Measurements from ENCODE around the gene OR2Y1. TPM values are rescaled to one million over a fixed set of nuclear protein-coding genes. Genes with fewer than 3 reads are reported as not detected.
"Not testable (repeated sequence)": the region's sequence is repeated elsewhere in the genome, so short reads cannot be mapped to it uniquely, and the experiment has no call there.

OR2Y1 gene
- total RNA-seq, 4 donors from 2014 or later, result not detected

GRCh38 chr5:180785121-180785781 lies 45.4 kb upstream of the OR2Y1 start:
- H3K36me3 ChIP-seq, result peaks cover 20% of the 10 kb centered on the region
- no peaks in the 10 kb centered on the region for H3K27me3 ChIP-seq
- H3K27ac ChIP-seq, result peak overlapping the region; percentile 85
- peaks cover 33% of the 10 kb centered on the region for H3K4me1 ChIP-seq
- WGBS, result 66% methylated on average over 12 of the region's 15 CpGs
- no peak for DNase-seq (ENCODE audit: low spot score in 2 of 2)
- H3K4me3 ChIP-seq, result no peak overlapping the region
- no peaks in the 10 kb centered on the region for H3K9me3 ChIP-seq
- TF ChIP-seq POLR2A (IDR thresholded peaks at IDR 0.05), result peak in 1 of 2 donors; percentile 29
- TF ChIP-seq POLR2AphosphoS5 (IDR thresholded peaks at IDR 0.05), result no peak

- H3K4me1 ChIP-seq, result peaks cover 33% of the 10 kb centered on the region
- no peak overlapping the region for H3K4me3 ChIP-seq
- no peaks in the 10 kb centered on the region for H3K27me3 ChIP-seq
- H3K27ac ChIP-seq, result peak overlapping the region; percentile 85
- no peaks in the 10 kb centered on the region for H3K9me3 ChIP-seq
- TF ChIP-seq POLR2A (IDR thresholded peaks at IDR 0.05) (no peak), CTCF (IDR thresholded peaks at IDR 0.05) (peak; percentile 53 to 73)
- 29% methylated on average over 13 of the region's 13 CpGs for WGBS
- DNase-seq (ENCODE audit: low spot score in 2 of 2), result no peak
- peaks cover 13% of the 10 kb centered on the region for H3K36me3 ChIP-seq
Measured at GRCh38 chr5:180784497-180785097, 44.7 kb upstream of the OR2Y1 start.

- no peak for DNase-seq (ENCODE audit: low spot score in 2 of 2)
- Histone ChIP-seq H3K4me3 (no peak overlapping the region), H3K27ac (no peak overlapping the region), H3K36me3 (peaks cover 6% of the 10 kb centered on the region), H3K4me1 (peaks cover 33% of the 10 kb centered on the region), H3K9me3 (no peaks in the 10 kb centered on the region), H3K27me3 (no peaks in the 10 kb centered on the region)
- 63% methylated on average over 12 of the region's 12 CpGs for WGBS
- TF ChIP-seq CTCF (IDR thresholded peaks at IDR 0.05), result no peak
- no peak for TF ChIP-seq POLR2AphosphoS5 (IDR thresholded peaks at IDR 0.05)
Measured at GRCh38 chr5:180783340-180784052, 43.6 kb upstream of the OR2Y1 start.

- DNase-seq (ENCODE audit: low spot score in 2 of 2), result no peak
- Histone ChIP-seq H3K4me3 (no peak overlapping the region), H3K36me3 (peaks cover 2% of the 10 kb centered on the region), H3K27me3 (no peaks in the 10 kb centered on the region), H3K9me3 (no peaks in the 10 kb centered on the region), H3K27ac (no peak overlapping the region), H3K4me1 (peaks cover 29% of the 10 kb centered on the region)
- TF ChIP-seq POLR2AphosphoS5 (IDR thresholded peaks at IDR 0.05) (no peak), POLR2A (IDR thresholded peaks at IDR 0.05) (no peak), EP300 (IDR thresholded peaks at IDR 0.05) (no peak), CTCF (IDR thresholded peaks at IDR 0.05) (no peak)
- 84% methylated on average over 2 of the region's 2 CpGs for WGBS
Measured at GRCh38 chr5:180782748-180783147, 42.9 kb upstream of the OR2Y1 start.

GRCh38 chr5:180781900-180782326 lies 42.1 kb upstream of the OR2Y1 start:
- peaks cover 22% of the 10 kb centered on the region for H3K4me1 ChIP-seq
- H3K27me3 ChIP-seq; DNase-seq (ENCODE audit: low spot score in 2 of 2); H3K4me3 ChIP-seq; H3K36me3 ChIP-seq; H3K27ac ChIP-seq; H3K9me3 ChIP-seq: not testable (repeated sequence)
- 93% methylated on average over 14 of the region's 14 CpGs for WGBS

GRCh38 chr5:180779985-180780610 lies 40.2 kb upstream of the OR2Y1 start:
- H3K36me3 ChIP-seq, result no peaks in the 10 kb centered on the region
- no peak for DNase-seq (ENCODE audit: low spot score in 2 of 2)
- H3K27me3 ChIP-seq, result no peaks in the 10 kb centered on the region
- H3K27ac ChIP-seq, result no peak overlapping the region
- H3K9me3 ChIP-seq, result no peaks in the 10 kb centered on the region
- WGBS, result 77% methylated on average over 10 of the region's 10 CpGs
- H3K4me3 ChIP-seq, result no peak overlapping the region
- H3K4me1 ChIP-seq, result peaks cover 4% of the 10 kb centered on the region
- TF ChIP-seq EP300 (IDR thresholded peaks at IDR 0.05) (no peak), CTCF (IDR thresholded peaks at IDR 0.05) (no peak), POLR2AphosphoS5 (IDR thresholded peaks at IDR 0.05) (no peak), POLR2A (IDR thresholded peaks at IDR 0.05) (no peak)
